Bronchial epithelial cell (primary cell): ENCODE results near the gene IER3. TPM values are rescaled to one million over a fixed set of nuclear protein-coding genes. Genes with fewer than 3 reads are reported as not detected.

Source experiments
- DNase-seq: peaks from one replicate; pipeline ENCODE4 v3.0.0-alpha.2; 2010; ENCODE audit warnings: low read depth
- FAIRE-seq: peaks from 2 replicates; lab custom pipeline; 2011; peaks lifted over from hg19 to GRCh38; lab: Jason Lieb, UNC
- H3K27me3 ChIP-seq: 2 replicates; pipeline ENCODE4 v1.5.1; 2011; ENCODE audit warnings: low read length; ENCODE audit not compliant: control insufficient read depth, insufficient read depth
- H3K36me3 ChIP-seq: 2 replicates; pipeline ENCODE4 v1.5.1; 2011; ENCODE audit warnings: low read length; ENCODE audit not compliant: control insufficient read depth, insufficient read depth
- H3K4me3 ChIP-seq: 2 replicates; pipeline ENCODE4 v1.5.1; 2011; ENCODE audit warnings: mild to moderate bottlenecking, low read depth, low read length, control low read depth
- CTCF ChIP-seq: IDR thresholded peaks from 2 replicates; pipeline ENCODE4 v1.5.1; 2011; ENCODE audit warnings: mild to moderate bottlenecking, moderate library complexity, low read length, control low read depth, inconsistent platforms; ENCODE audit not compliant: insufficient read depth, severe bottlenecking
- total RNA-seq: library from RNA; depleted of rRNA; stranded (reverse); fragments of >200 nt; gene quantifications from 2 replicates; pipeline ENCODE4 v1.2.1, GENCODE V29; 2014

Gene IER3
- total RNA-seq, 1 donor from 2014 or later = 186 TPM

DNA sequence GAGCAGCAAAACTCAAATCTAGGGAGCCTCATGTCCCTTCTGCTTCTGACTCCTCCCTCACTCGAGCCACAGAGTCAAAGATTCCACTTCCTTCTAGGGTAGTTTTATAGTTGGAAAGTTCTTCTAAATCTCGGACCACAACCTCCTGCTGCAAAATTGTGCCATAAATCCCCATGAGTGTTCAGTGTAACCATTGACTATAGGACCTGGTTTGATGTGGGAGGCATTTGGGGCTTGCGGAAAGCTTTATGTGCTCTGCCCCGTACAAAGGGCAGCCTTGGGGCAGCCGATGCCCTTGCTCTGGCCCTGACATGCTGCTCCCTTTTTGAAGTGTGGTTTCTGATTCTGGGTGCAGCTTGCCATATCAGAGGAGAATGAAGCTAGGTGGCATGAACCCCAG lies 43.6 kb upstream of the IER3 start:
- no peak for TF ChIP-seq CTCF
- H3K4me3 ChIP-seq = no peak overlapping the region
- FAIRE-seq (no peak), DNase-seq (no peak)
- no peaks in the 10 kb centered on the region for H3K36me3 ChIP-seq
- no peaks in the 10 kb centered on the region for H3K27me3 ChIP-seq

GRCh38 chr6:30782425-30783014 lies 38.2 kb upstream of the IER3 start:
- Histone ChIP-seq H3K27me3 (no peaks in the 10 kb centered on the region), H3K36me3 (no peaks in the 10 kb centered on the region), H3K4me3 (no peak overlapping the region)
- no peak for TF ChIP-seq CTCF
- FAIRE-seq (no peak), DNase-seq (peak; percentile 61)

GRCh38 chr6:30781743-30782424 lies 37.5 kb upstream of the IER3 start:
- H3K27me3 ChIP-seq = no peaks in the 10 kb centered on the region
- peak; percentile 93 for FAIRE-seq
- H3K4me3 ChIP-seq = no peak overlapping the region
- H3K36me3 ChIP-seq = no peaks in the 10 kb centered on the region
- TF ChIP-seq CTCF = no peak
- DNase-seq = peak; percentile 99

DNA sequence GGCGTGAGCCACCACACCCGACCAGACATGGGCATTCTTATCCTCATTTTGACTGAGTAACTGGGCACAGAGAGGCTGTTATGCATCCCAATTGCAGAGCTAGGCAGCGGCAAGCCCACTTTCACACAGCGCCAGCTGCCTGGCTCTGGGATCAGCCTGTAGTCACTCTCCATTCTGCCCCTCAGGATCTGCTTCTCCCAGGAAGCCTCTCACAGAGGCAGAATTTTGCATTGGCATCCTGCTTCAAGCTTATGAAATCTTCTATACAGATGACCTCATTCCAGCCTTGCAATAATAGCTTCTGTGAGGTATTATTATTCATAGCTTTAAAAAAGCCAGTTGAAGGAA lies 37.0 kb upstream of the IER3 start:
- no peak for TF ChIP-seq CTCF
- no peaks in the 10 kb centered on the region for H3K36me3 ChIP-seq
- no peak overlapping the region for H3K4me3 ChIP-seq
- DNase-seq (no peak), FAIRE-seq (no peak)
- H3K27me3 ChIP-seq = no peaks in the 10 kb centered on the region

DNA sequence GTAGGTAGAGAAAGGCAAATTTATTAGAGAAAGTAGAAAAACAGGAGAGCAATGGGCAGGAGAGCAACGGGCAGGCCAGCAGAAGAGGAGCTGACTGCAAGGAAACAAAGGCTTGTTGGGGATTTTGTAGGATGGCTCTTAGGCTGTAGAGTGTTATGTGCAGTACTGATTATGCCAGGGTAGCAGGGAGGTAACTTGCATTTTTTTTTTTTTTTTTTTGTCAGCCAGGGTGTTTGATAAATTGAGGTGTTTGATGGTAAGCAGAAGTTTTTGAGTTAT lies 36.2 kb upstream of the IER3 start:
- no peak for FAIRE-seq

More for the DNA sequence above, 36.2 kb upstream of the IER3 start:
- DNase-seq = no peak
- H3K27me3 ChIP-seq = no peaks in the 10 kb centered on the region
- no peak for TF ChIP-seq CTCF
- no peak overlapping the region for H3K4me3 ChIP-seq
- H3K36me3 ChIP-seq = no peaks in the 10 kb centered on the region
